Testis (tissue), 3 donors: ENCODE results near the gene PAMR1. TPM values are rescaled to one million over a fixed set of nuclear protein-coding genes. Genes with fewer than 3 reads are reported as not detected.

ENCODE experiments used
- DNase-seq: peaks from one replicate; pipeline ENCODE4 v3.0.0-alpha.2; 2019
- H3K27ac ChIP-seq, 2 donors: fragments of 200-600 bp; sonication (generic); one replicate each; pipeline ENCODE4 v1.5.1; 2019
- H3K27me3 ChIP-seq: fragments of 200-600 bp; sonication (generic); one replicate; pipeline ENCODE4 v1.5.1; 2019
- H3K36me3 ChIP-seq: fragments of 200-600 bp; sonication (generic); one replicate; pipeline ENCODE4 v1.5.1; 2017; ENCODE audit warnings: low read depth; ENCODE audit errors: missing control alignments
- H3K4me1 ChIP-seq: fragments of 200-600 bp; sonication (generic); one replicate; pipeline ENCODE4 v1.5.1; 2019
- H3K4me3 ChIP-seq, 2 donors: fragments of 200-600 bp; sonication (generic); one replicate each; pipeline ENCODE4 v1.5.1; 2017 to 2019
- H3K9me3 ChIP-seq: fragments of 200-600 bp; sonication (generic); one replicate; pipeline ENCODE4 v1.5.1; 2017
- POLR2A ChIP-seq: fragments of 450-650 bp; IDR thresholded peaks from one replicate; pipeline ENCODE4 v1.6.1; 2017; ENCODE audit warnings: antibody characterized with exemption, mild to moderate bottlenecking, moderate library complexity
- WGBS, 2 donors: methylation state at CpG; one replicate each; pipeline ENCODE4 v1.1.5; 2018; 5-methylcytosine and 5-hydroxymethylcytosine counted together
- intact Hi-C: fragments of 100-400 bp; cut with DNase I; formaldehyde crosslinking; loops from one replicate; pipeline ENCODE4 v1.15.1; 2023; ENCODE audit warnings: low total_unique reads
- polyA plus RNA-seq: library from polyadenylated mRNA; stranded (reverse); fragments of 350-450 nt; fragmentation: Illumina TruSeq; extraction: RNeasy Lipid Tissue Mini Kit (QIAGEN cat#74804); gene quantifications from one replicate; pipeline ENCODE4 v1.2.3, GENCODE V29; 2014; ENCODE audit warnings: low read depth, low replicate concordance; ENCODE audit not compliant: insufficient read depth
- total RNA-seq, 2 donors: library from RNA; depleted of rRNA; stranded (reverse); fragments of >200 nt; gene quantifications; one replicate each; pipeline ENCODE4 v1.2.3, GENCODE V29; 2016
- TF ChIP-seq, protein P1 (sequence below), 3 experiments: fragments of 450-650 bp in 2 of 3; fragments of 200-600 bp in 1 of 3; sonication (generic) in 1 of 3; IDR thresholded peaks; one replicate each; pipeline ENCODE4 v1.5.1; 2016 to 2019; ENCODE audit warnings: antibody characterized with exemption in 3 of 3, mild to moderate bottlenecking in 2 of 3, moderate library complexity in 1 of 3

Gene PAMR1
- total and polyA plus RNA-seq, 3 donors from 2014 or later: 0.55 to 13.2 (median 1.5) TPM

DNA sequence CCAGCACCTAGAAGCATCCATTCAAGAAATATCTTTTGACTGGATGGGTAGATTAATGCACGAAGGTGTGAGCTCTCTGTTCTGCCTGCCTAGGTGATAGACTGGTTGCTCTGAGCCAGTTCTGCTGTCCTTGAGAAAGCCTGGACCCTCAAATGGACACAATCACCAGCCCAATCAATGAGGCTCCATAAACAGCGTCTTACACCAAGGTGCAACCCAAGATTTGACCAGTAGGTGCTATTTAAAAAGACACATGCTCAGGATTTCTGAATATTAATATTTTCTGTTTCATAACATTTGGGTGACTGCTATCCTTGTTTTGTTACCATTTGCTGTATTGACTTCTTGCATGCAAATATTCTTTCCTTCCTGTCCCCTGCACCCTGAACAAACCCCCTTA is 39.0 kb downstream of the PAMR1 start:
- no peaks in the 10 kb centered on the region for H3K9me3 ChIP-seq
- H3K4me1 ChIP-seq: no peaks in the 10 kb centered on the region
- H3K27me3 ChIP-seq: no peaks in the 10 kb centered on the region
- WGBS, 2 donors: 53 to 88% methylated on average over 2 of the region's 2 CpGs
- no peak overlapping the region for H3K4me3 ChIP-seq
- no peaks in the 10 kb centered on the region for H3K36me3 ChIP-seq
- no peak overlapping the region for H3K27ac ChIP-seq
- intact Hi-C loops: loop anchor here (10.0 kb wide), 1 partner anchor 562 kb away; no protein-coding TSS in a partner anchor
- no peak for DNase-seq
- no peak for TF ChIP-seq POLR2A
- TF ChIP-seq, protein P1, sequence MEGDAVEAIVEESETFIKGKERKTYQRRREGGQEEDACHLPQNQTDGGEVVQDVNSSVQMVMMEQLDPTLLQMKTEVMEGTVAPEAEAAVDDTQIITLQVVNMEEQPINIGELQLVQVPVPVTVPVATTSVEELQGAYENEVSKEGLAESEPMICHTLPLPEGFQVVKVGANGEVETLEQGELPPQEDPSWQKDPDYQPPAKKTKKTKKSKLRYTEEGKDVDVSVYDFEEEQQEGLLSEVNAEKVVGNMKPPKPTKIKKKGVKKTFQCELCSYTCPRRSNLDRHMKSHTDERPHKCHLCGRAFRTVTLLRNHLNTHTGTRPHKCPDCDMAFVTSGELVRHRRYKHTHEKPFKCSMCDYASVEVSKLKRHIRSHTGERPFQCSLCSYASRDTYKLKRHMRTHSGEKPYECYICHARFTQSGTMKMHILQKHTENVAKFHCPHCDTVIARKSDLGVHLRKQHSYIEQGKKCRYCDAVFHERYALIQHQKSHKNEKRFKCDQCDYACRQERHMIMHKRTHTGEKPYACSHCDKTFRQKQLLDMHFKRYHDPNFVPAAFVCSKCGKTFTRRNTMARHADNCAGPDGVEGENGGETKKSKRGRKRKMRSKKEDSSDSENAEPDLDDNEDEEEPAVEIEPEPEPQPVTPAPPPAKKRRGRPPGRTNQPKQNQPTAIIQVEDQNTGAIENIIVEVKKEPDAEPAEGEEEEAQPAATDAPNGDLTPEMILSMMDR (IDR thresholded peaks at IDR 0.05): no peak

GRCh38 chr11:35485656-35486322 is 39.6 kb downstream of the PAMR1 start:
- intact Hi-C loops: loop anchor here (10.0 kb wide), 1 partner anchor 561 kb away; no protein-coding TSS in a partner anchor
- no peak overlapping the region for H3K27ac ChIP-seq
- 16 to 24% methylated on average over 10 to 12 of the region's 12 CpGs for WGBS, 2 donors
- no peaks in the 10 kb centered on the region for H3K9me3 ChIP-seq
- no peak for TF ChIP-seq POLR2A
- TF ChIP-seq, protein P1 (IDR thresholded peaks at IDR 0.05): peak; percentile 9 to 92 (median 74)
- DNase-seq: peak; percentile 90
- H3K4me3 ChIP-seq: no peak overlapping the region
- H3K36me3 ChIP-seq: no peaks in the 10 kb centered on the region
- H3K27me3 ChIP-seq: no peaks in the 10 kb centered on the region
- no peaks in the 10 kb centered on the region for H3K4me1 ChIP-seq

DNA sequence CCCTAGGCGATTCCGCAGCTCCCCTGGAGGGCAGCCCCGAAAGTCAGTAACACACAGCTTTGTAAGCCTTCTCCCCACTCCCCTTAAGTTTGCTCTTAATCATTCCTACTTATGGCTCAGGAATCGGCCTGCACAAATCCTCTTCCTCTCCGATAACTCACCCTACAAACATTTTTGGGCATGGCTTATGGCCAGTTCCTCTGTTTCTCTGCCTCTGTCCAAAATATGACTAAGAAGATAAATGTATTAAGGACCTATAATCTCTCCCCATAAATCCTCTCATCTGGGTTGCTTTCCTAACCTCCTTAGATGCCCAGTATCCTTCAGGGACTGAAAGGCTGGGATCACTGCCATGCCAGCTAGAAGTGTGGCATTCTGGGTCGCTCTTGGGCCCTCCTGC is 41.0 kb downstream of the PAMR1 start:
- Histone ChIP-seq H3K4me1 (no peaks in the 10 kb centered on the region), H3K27ac (no peak overlapping the region), H3K4me3 (no peak overlapping the region), H3K36me3 (no peaks in the 10 kb centered on the region), H3K9me3 (no peaks in the 10 kb centered on the region), H3K27me3 (no peaks in the 10 kb centered on the region)
- intact Hi-C loops: loop anchor here (10.0 kb wide), 1 partner anchor 560 kb away; no protein-coding TSS in a partner anchor
- DNase-seq: no peak
- 94 to 96% methylated on average over 6 of the region's 6 CpGs for WGBS, 2 donors
- TF ChIP-seq, protein P1 (IDR thresholded peaks at IDR 0.05): no peak

GRCh38 chr11:35483131-35483820 is 42.1 kb downstream of the PAMR1 start:
- no peak overlapping the region for H3K4me3 ChIP-seq
- H3K27ac ChIP-seq: no peak overlapping the region
- H3K4me1 ChIP-seq: no peaks in the 10 kb centered on the region
- no peaks in the 10 kb centered on the region for H3K36me3 ChIP-seq
- TF ChIP-seq, protein P1 (IDR thresholded peaks at IDR 0.05): no peak
- no peak for TF ChIP-seq POLR2A
- WGBS, 2 donors: 95 to 96% methylated on average over 3 of the region's 3 CpGs
- no peaks in the 10 kb centered on the region for H3K27me3 ChIP-seq
- DNase-seq: no peak
- no peaks in the 10 kb centered on the region for H3K9me3 ChIP-seq
- intact Hi-C loops: loop anchor here (10.0 kb wide), 1 partner anchor 558 kb away; no protein-coding TSS in a partner anchor
